ENCODE results near the gene SARM1.

SARM1 gene

DNA sequence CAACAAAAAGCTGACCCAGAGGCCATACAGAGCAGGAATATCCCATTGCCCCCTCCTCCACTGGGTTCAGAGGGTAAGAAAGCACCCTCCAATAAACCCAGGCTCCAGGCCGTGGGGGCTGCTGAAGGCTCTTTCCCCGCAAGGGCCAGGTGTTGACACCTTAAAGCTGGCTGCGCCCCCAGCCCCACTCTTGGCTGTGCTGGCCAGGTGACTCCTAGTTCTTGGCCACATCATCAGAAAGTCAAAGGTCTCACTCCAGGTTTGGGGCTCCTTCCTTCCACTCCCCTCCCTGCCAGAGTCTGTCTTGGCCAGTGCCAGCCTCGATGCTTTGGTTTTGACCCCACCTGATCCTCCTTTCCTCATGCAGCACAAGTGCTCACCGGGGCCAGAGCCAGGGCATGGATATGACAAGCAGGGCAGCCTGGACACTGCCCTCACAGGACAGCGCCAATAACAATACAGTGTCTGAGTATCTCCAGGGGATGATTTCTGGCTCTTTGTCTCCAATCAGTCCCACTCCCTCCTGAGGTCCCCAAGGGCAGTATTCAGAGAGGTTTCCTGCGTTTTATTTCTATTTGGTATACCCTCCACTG lies 26.3 kb downstream of the SARM1 start:
- Histone ChIP-seq H3K9ac (no peak overlapping the region), H3K79me2 (ENCODE audit: insufficient read depth, low read depth) (no peaks in the 10 kb centered on the region), H3K4me1 (ENCODE audit: low read depth, poor library complexity, severe bottlenecking) (no peaks in the 10 kb centered on the region), H3K27me3 (ENCODE audit: insufficient read depth, low read depth) (no peaks in the 10 kb centered on the region), H3K4me3 (IDR thresholded peaks at IDR 0.05; ENCODE audit: insufficient read depth, low read depth, low read length) (no peak overlapping the region), H3K4me2 (no peak overlapping the region), H3K27ac (no peak overlapping the region), H2AFZ (ENCODE audit: low read depth) (no peak overlapping the region), H4K20me1 (ENCODE audit: insufficient read depth) (no peaks in the 10 kb centered on the region), H3K36me3 (ENCODE audit: insufficient read depth) (no peaks in the 10 kb centered on the region)
- no peak for TF ChIP-seq CTCF (conservative IDR thresholded peaks at IDR 0.05; ENCODE audit: low read depth, low read length)

GRCh38 chr17:28398280-28398981 lies 26.9 kb downstream of the SARM1 start:
- no peaks in the 10 kb centered on the region for H3K27me3 ChIP-seq (ENCODE audit: insufficient read depth, low read depth)
- no peak overlapping the region for H3K9ac ChIP-seq
- H3K36me3 ChIP-seq (ENCODE audit: insufficient read depth) = no peaks in the 10 kb centered on the region
- no peaks in the 10 kb centered on the region for H4K20me1 ChIP-seq (ENCODE audit: insufficient read depth)
- TF ChIP-seq CTCF (conservative IDR thresholded peaks at IDR 0.05; ENCODE audit: low read depth, low read length) = no peak
- no peak overlapping the region for H2AFZ ChIP-seq (ENCODE audit: low read depth)
- no peak overlapping the region for H3K4me2 ChIP-seq
- no peak overlapping the region for H3K27ac ChIP-seq
- H3K4me3 ChIP-seq (IDR thresholded peaks at IDR 0.05; ENCODE audit: insufficient read depth, low read depth, low read length) = no peak overlapping the region
- no peaks in the 10 kb centered on the region for H3K79me2 ChIP-seq (ENCODE audit: insufficient read depth, low read depth)
- H3K4me1 ChIP-seq (ENCODE audit: low read depth, poor library complexity, severe bottlenecking) = no peaks in the 10 kb centered on the region

GRCh38 chr17:28399808-28400207 lies 28.3 kb downstream of the SARM1 start:
- Histone ChIP-seq H3K27ac (no peak overlapping the region), H3K27me3 (ENCODE audit: insufficient read depth, low read depth) (no peaks in the 10 kb centered on the region), H3K4me2 (no peak overlapping the region), H3K79me2 (ENCODE audit: insufficient read depth, low read depth) (no peaks in the 10 kb centered on the region), H4K20me1 (ENCODE audit: insufficient read depth) (no peaks in the 10 kb centered on the region), H2AFZ (ENCODE audit: low read depth) (no peak overlapping the region), H3K4me3 (IDR thresholded peaks at IDR 0.05; ENCODE audit: insufficient read depth, low read depth, low read length) (no peak overlapping the region), H3K4me1 (ENCODE audit: low read depth, poor library complexity, severe bottlenecking) (no peaks in the 10 kb centered on the region), H3K36me3 (ENCODE audit: insufficient read depth) (no peaks in the 10 kb centered on the region), H3K9ac (no peak overlapping the region)
- TF ChIP-seq CTCF (conservative IDR thresholded peaks at IDR 0.05; ENCODE audit: low read depth, low read length) = no peak

DNA sequence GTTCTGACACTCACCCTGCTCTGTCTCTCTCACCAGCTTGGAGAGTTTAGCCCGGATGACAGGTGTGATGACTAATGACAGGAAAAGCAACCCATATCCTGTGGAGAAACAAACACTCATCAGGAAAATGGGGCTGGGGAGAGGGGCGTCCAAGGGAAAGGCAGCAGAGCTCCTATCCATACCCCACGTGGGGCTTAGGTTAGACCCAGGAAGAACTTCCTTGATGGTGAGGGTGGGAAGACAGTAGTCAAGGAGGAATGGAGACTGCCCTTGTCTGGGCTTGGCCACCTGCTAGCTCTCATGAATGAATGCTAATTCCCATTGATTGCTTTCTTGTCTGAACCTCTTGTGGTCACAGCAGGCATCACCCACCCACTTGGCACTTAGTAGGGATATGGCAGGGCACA lies 30.7 kb downstream of the SARM1 start:
- Histone ChIP-seq H3K4me2 (no peak overlapping the region), H4K20me1 (ENCODE audit: insufficient read depth) (no peaks in the 10 kb centered on the region), H3K4me1 (ENCODE audit: low read depth, poor library complexity, severe bottlenecking) (no peaks in the 10 kb centered on the region), H3K36me3 (ENCODE audit: insufficient read depth) (no peaks in the 10 kb centered on the region), H2AFZ (ENCODE audit: low read depth) (no peak overlapping the region), H3K79me2 (ENCODE audit: insufficient read depth, low read depth) (no peaks in the 10 kb centered on the region), H3K4me3 (IDR thresholded peaks at IDR 0.05; ENCODE audit: insufficient read depth, low read depth, low read length) (no peak overlapping the region), H3K27ac (no peak overlapping the region), H3K27me3 (ENCODE audit: insufficient read depth, low read depth) (no peaks in the 10 kb centered on the region), H3K9ac (no peak overlapping the region)
- no peak for TF ChIP-seq CTCF (conservative IDR thresholded peaks at IDR 0.05; ENCODE audit: low read depth, low read length)
